B cell (primary cell): ENCODE results near the gene LYPD3. TPM values are rescaled to one million over a fixed set of nuclear protein-coding genes. Genes with fewer than 3 reads are reported as not detected.

Source experiments
- ATAC-seq: fragments of 200-7000 bp; cut with Tn5 transposase; one replicate; pipeline ENCODE4 v1.10.0; 2021; ENCODE audit warnings: low read depth, mild to moderate bottlenecking, moderate number of reproducible peaks, moderate library complexity
- CTCF ChIA-PET: fragments of 350-600 bp; sonication (Branson Sonifier 250); formaldehyde crosslinking; loops from one replicate; lab custom pipeline; 2021; ENCODE audit warnings: antibody characterized with exemption, inconsistent platforms; lab: Charles Lee
- POLR2A ChIA-PET: fragments of 350-600 bp; sonication (Branson Sonifier 250); formaldehyde crosslinking; loops from one replicate; lab custom pipeline; 2021; ENCODE audit warnings: antibody characterized with exemption; lab: Charles Lee
- DNase-seq: peaks from one replicate; pipeline ENCODE4 v3.0.0; 2013
- H2AFZ ChIP-seq: 2 replicates; pipeline ENCODE4 v1.6.1; 2012; ENCODE audit warnings: mild to moderate bottlenecking, low read depth, low read length; ENCODE audit not compliant: insufficient read depth, poor library complexity, severe bottlenecking
- H3K27ac ChIP-seq, 2 donors: 1 replicate in 1 of 2; 2 replicates in 1 of 2; pipeline ENCODE4 v1.5.1; 2012 to 2013; ENCODE audit warnings: low read length in 2 of 2, mild to moderate bottlenecking in 2 of 2, moderate library complexity in 1 of 2
- H3K27me3 ChIP-seq, 4 experiments: fragments of 200-600 bp in 1 of 4; sonication (generic) in 1 of 4; replicated peaks in 1 of 4; 1 replicate in 2 of 4; 2 replicates in 2 of 4; pipeline versions ENCODE4 v1.6.1 to v1.7.0; 2013 to 2016; ENCODE audit warnings: low read length in 3 of 4, mild to moderate bottlenecking in 2 of 4, mixed read lengths in 1 of 4, moderate library complexity in 1 of 4; ENCODE audit not compliant: insufficient read depth in 4 of 4, control insufficient read depth in 3 of 4; ENCODE audit errors: control extremely low read depth in 1 of 4
- H3K36me3 ChIP-seq, 2 experiments: replicated peaks in 1 of 2; 1 replicate in 1 of 2; 2 replicates in 1 of 2; pipeline versions ENCODE4 v1.6.1 to v1.7.1; 2013; ENCODE audit warnings: low read length in 1 of 2; ENCODE audit not compliant: insufficient read depth in 2 of 2, control insufficient read depth in 1 of 2; ENCODE audit errors: control extremely low read depth in 1 of 2, extremely low read depth in 1 of 2
- H3K4me1 ChIP-seq, 2 donors: fragments of 200-600 bp in 1 of 2; sonication (generic) in 1 of 2; 1 replicate in 1 of 2; 2 replicates in 1 of 2; pipeline versions ENCODE4 v1.5.1 to v1.6.1; 2013 to 2017; ENCODE audit warnings: low read length in 2 of 2; ENCODE audit not compliant: control insufficient read depth in 2 of 2, insufficient read depth in 2 of 2
- H3K4me2 ChIP-seq: replicated peaks from 2 replicates; pipeline ENCODE3; 2012; ENCODE audit warnings: mild to moderate bottlenecking, low read depth, low read length; ENCODE audit not compliant: poor library complexity, severe bottlenecking
- H3K4me3 ChIP-seq, 5 experiments: fragments of 200-600 bp in 1 of 5; sonication (generic) in 1 of 5; 1 replicate in 3 of 5; 2 replicates in 2 of 5; pipeline versions ENCODE4 v1.5.1 to v1.7.0; 2011 to 2016; ENCODE audit warnings: low read length in 4 of 5, mild to moderate bottlenecking in 4 of 5, low read depth in 2 of 5, control low read depth in 1 of 5, moderate library complexity in 1 of 5; ENCODE audit not compliant: insufficient read depth in 1 of 5; ENCODE audit errors: control extremely low read depth in 1 of 5, extremely low read depth in 1 of 5
- H3K79me2 ChIP-seq: fragments of 200-600 bp; sonication (generic); one replicate; pipeline ENCODE4 v1.6.0; 2016; ENCODE audit warnings: low read length; ENCODE audit not compliant: control insufficient read depth, insufficient read depth
- H3K9ac ChIP-seq: fragments of 200-600 bp; sonication (generic); 2 replicates; pipeline ENCODE4 v1.6.1; 2017; ENCODE audit warnings: mild to moderate bottlenecking, low read length, moderate library complexity
- H3K9me3 ChIP-seq, 3 donors: one replicate each; pipeline versions ENCODE4 v1.6.1 to v1.7.1; 2013; ENCODE audit warnings: low read length in 2 of 3; ENCODE audit not compliant: control insufficient read depth in 2 of 3, insufficient read depth in 1 of 3; ENCODE audit errors: control extremely low read depth in 1 of 3
- H4K20me1 ChIP-seq: 2 replicates; pipeline ENCODE4 v1.6.0; 2012; ENCODE audit warnings: mild to moderate bottlenecking, low read length; ENCODE audit not compliant: insufficient read depth, control insufficient read depth, poor library complexity, severe bottlenecking
- H3K27ac Mint-ChIP-seq: one replicate; pipeline ENCODE4 v1.8.0; 2021; ENCODE audit warnings: mixed read lengths
- H3K27me3 Mint-ChIP-seq: one replicate; pipeline ENCODE4 v1.8.0; 2021; ENCODE audit warnings: mixed read lengths
- H3K4me1 Mint-ChIP-seq: one replicate; pipeline ENCODE4 v1.8.0; 2021; ENCODE audit warnings: mixed read lengths
- H3K4me3 Mint-ChIP-seq: one replicate; pipeline ENCODE4 v1.8.0; 2021; ENCODE audit warnings: mixed read lengths
- H3K9me3 Mint-ChIP-seq: one replicate; pipeline ENCODE4 v1.8.0; 2022; ENCODE audit warnings: mixed read lengths; ENCODE audit not compliant: insufficient read depth
- EZH2 ChIP-seq: IDR thresholded peaks from 2 replicates; pipeline ENCODE4 v1.6.1; 2012; ENCODE audit warnings: borderline replicate concordance, low read depth, mild to moderate bottlenecking, moderate library complexity, low read length; ENCODE audit not compliant: insufficient read depth, poor library complexity, severe bottlenecking
- WGBS: methylation state at CpG from one replicate; pipeline ENCODE4 v1.1.5; 2013; ENCODE audit warnings: missing lambda C conversion rate; ENCODE audit not compliant: insufficient coverage; 5-methylcytosine and 5-hydroxymethylcytosine counted together
- intact Hi-C: fragments of 100-400 bp; cut with micrococcal nuclease; formaldehyde crosslinking; loops from one replicate; pipeline ENCODE4 v1.10.0; 2022
- polyA plus RNA-seq: library from polyadenylated mRNA; depleted of rRNA; stranded (reverse); fragments of >200 nt; gene quantifications from 2 replicates; pipeline ENCODE4 v1.2.3, GENCODE V29; 2012
- total RNA-seq, 2 donors: library from RNA; stranded (reverse); fragments of 120-200 nt in 1 of 2; gene quantifications; 1 replicate in 1 of 2; 2 replicates in 1 of 2; pipeline versions ENCODE4 v1.2.3 to v1.2.4, GENCODE V29; 2013 to 2022
- TF ChIP-seq, protein P1 (sequence below): fragments of 200-600 bp; IDR thresholded peaks from one replicate; pipeline ENCODE4 v1.8.0; 2022; ENCODE audit warnings: antibody characterized with exemption, mild to moderate bottlenecking

The LYPD3 gene
- total and polyA plus RNA-seq, 2 donors (not counting 1 experiment from before 2014, with no cell fraction given) = 0.27 to 2.2 TPM

DNA sequence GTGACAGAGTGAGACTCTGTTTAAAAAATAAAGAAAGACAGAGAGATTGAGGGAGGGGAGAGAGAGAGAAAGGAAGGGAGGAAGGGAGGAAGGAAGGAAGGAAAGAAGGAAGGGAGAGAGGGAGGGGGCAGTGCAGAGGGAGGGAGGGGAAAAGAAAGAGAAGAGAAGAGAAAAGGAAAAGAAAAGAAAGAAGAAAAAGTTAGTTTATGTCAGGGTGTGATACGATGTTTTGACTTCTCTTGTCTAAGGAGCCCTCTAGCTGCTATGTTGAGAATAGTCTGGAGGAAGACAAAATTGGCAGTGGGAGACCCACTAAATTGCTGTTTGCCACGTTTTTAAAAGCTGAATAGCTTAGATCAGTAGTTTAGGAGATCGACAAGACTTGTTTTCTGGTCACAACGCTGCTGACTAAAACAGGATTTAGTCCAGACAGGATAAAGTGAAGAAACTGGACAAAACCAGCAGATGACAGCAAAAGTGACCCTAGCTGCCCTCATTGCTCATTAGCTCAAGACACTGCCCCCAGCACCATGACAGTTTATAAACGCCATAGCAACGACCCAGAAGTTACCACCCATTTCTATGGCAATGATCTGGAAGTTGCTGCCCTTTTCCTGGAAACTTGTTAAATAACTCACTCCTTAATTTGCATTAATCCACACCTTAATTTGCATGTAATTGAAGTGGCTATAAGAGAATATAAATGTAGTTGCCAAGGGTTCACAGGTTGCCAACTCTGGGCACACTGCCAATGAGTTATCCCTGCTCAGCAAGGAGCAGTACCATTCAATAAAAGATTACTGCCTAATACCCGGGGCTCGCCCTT lies 39.6 kb downstream of the LYPD3 start:
- Histone ChIP-seq H4K20me1 (no peaks in the 10 kb centered on the region), H2AFZ (peak overlapping the region; percentile 77), H3K4me3 (no peak overlapping the region), H3K79me2 (no peaks in the 10 kb centered on the region), H3K4me2 (peak overlapping the region; percentile 16), H3K27ac (no peak overlapping the region), H3K9ac (no peak overlapping the region), H3K36me3 (no peaks in the 10 kb centered on the region), H3K4me1 (peaks cover 8% of the 10 kb centered on the region in 2 donors), H3K9me3 (no peaks in the 10 kb centered on the region), H3K27me3 (peaks cover 0 to 4% (median 0%) of the 10 kb centered on the region in 4 experiments)
- ChIA-PET CTCF (interaction anchor here (0.6 to 1.6 kb wide), 7 partner anchors 13 to 346 kb away, joined by 3 to 9 read pairs (median 3); no protein-coding TSS in a partner anchor), POLR2A (no interaction called here)
- TF ChIP-seq EZH2 = no peak
- TF ChIP-seq, protein P1, sequence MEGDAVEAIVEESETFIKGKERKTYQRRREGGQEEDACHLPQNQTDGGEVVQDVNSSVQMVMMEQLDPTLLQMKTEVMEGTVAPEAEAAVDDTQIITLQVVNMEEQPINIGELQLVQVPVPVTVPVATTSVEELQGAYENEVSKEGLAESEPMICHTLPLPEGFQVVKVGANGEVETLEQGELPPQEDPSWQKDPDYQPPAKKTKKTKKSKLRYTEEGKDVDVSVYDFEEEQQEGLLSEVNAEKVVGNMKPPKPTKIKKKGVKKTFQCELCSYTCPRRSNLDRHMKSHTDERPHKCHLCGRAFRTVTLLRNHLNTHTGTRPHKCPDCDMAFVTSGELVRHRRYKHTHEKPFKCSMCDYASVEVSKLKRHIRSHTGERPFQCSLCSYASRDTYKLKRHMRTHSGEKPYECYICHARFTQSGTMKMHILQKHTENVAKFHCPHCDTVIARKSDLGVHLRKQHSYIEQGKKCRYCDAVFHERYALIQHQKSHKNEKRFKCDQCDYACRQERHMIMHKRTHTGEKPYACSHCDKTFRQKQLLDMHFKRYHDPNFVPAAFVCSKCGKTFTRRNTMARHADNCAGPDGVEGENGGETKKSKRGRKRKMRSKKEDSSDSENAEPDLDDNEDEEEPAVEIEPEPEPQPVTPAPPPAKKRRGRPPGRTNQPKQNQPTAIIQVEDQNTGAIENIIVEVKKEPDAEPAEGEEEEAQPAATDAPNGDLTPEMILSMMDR = peak; percentile 44
- peaks cover 21% of the 10 kb centered on the region for H3K27me3 Mint-ChIP-seq
- H3K27ac Mint-ChIP-seq = no peak overlapping the region
- peak; percentile 13 for DNase-seq
- 23% methylated on average over 4 of the region's 8 CpGs for WGBS
- no peak for ATAC-seq
- H3K4me3 Mint-ChIP-seq = no peak overlapping the region
- H3K4me1 Mint-ChIP-seq = peaks cover 15% of the 10 kb centered on the region
- intact Hi-C loops = no loop called here
- H3K9me3 Mint-ChIP-seq = no peaks in the 10 kb centered on the region

DNA sequence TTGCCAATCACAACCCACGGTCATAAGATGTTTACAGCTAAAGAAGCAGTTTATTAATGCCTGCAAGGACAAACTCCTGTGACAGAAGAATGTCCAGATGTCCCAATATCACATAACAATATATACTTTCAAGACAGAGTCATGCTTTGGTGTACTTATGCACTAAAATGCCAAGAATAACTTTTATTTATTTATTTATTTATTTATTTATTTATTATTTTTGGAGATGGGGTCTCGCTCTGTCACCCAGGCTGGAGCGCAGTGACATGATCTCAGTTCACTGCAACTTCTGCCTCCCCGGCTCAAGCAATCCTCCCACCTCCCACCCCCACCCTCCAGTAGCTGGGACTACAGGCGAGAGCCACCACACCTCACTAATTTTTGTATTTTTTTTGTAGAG lies 41.6 kb downstream of the LYPD3 start:
- Histone ChIP-seq H3K27me3 (peaks cover 0 to 4% (median 0%) of the 10 kb centered on the region in 4 experiments), H2AFZ (no peak overlapping the region), H3K4me1 (peaks cover 0 to 4% of the 10 kb centered on the region in 2 donors), H3K4me2 (no peak overlapping the region), H3K9me3 (no peaks in the 10 kb centered on the region), H3K36me3 (no peaks in the 10 kb centered on the region), H4K20me1 (no peaks in the 10 kb centered on the region), H3K79me2 (no peaks in the 10 kb centered on the region), H3K9ac (no peak overlapping the region), H3K27ac (no peak overlapping the region), H3K4me3 (no peak overlapping the region)
- ChIA-PET CTCF (interaction anchor here (1.0 to 1.8 kb wide), 2 partner anchors 8 to 97 kb away, joined by 5 to 8 read pairs; no protein-coding TSS in a partner anchor), POLR2A (no interaction called here)
- Mint-ChIP-seq H3K27ac (no peak overlapping the region), H3K27me3 (peaks cover 24% of the 10 kb centered on the region), H3K4me1 (peaks cover 5% of the 10 kb centered on the region), H3K9me3 (no peaks in the 10 kb centered on the region), H3K4me3 (no peak overlapping the region)
- 100% methylated on average over 1 of the region's 5 CpGs for WGBS
- TF ChIP-seq, protein P1 = no peak
- TF ChIP-seq EZH2 = no peak
- no peak for ATAC-seq
- no peak for DNase-seq
- intact Hi-C loops = no loop called here
